Astrocyte (in vitro differentiated cells and primary cell): ENCODE results near the gene ZCWPW1. TPM values are rescaled to one million over a fixed set of nuclear protein-coding genes. Genes with fewer than 3 reads are reported as not detected.

Source experiments
- DNase-seq: peaks from one replicate; pipeline ENCODE4 v3.0.0-alpha.2; 2010; ENCODE audit warnings: low read depth
- FAIRE-seq: peaks from 2 replicates; lab custom pipeline; 2011; peaks lifted over from hg19 to GRCh38; lab: Jason Lieb, UNC
- H2AFZ ChIP-seq: 2 replicates; pipeline ENCODE4 v1.6.0; 2012; ENCODE audit warnings: low read depth, low read length, inconsistent platforms
- H3K27ac ChIP-seq: 2 replicates; pipeline ENCODE4 v1.5.1; 2011; ENCODE audit warnings: low read depth, low read length, inconsistent platforms
- H3K27me3 ChIP-seq: 2 replicates; pipeline ENCODE4 v1.6.0; 2011; ENCODE audit warnings: low read length, inconsistent platforms; ENCODE audit not compliant: insufficient read depth
- H3K36me3 ChIP-seq: 2 replicates; pipeline ENCODE4 v1.5.1; 2011; ENCODE audit warnings: low read length, inconsistent platforms; ENCODE audit not compliant: insufficient read depth
- H3K4me1 ChIP-seq: 2 replicates; pipeline ENCODE4 v1.5.1; 2011; ENCODE audit warnings: low read length, inconsistent platforms; ENCODE audit not compliant: insufficient read depth
- H3K4me2 ChIP-seq: 2 replicates; pipeline ENCODE4 v1.6.0; 2012; ENCODE audit warnings: low read length, inconsistent platforms
- H3K4me3 ChIP-seq: 2 replicates; pipeline ENCODE4 v1.5.1; 2011; ENCODE audit warnings: low read depth, mild to moderate bottlenecking, low read length, inconsistent platforms; ENCODE audit not compliant: insufficient read depth
- H3K79me2 ChIP-seq: 2 replicates; pipeline ENCODE4 v1.6.0; 2012; ENCODE audit warnings: mild to moderate bottlenecking, low read length, inconsistent platforms; ENCODE audit not compliant: insufficient read depth
- H3K9ac ChIP-seq: 2 replicates; pipeline ENCODE4 v1.6.0; 2012; ENCODE audit warnings: mild to moderate bottlenecking, low read length, inconsistent platforms
- H3K9me3 ChIP-seq: 2 replicates; pipeline ENCODE4 v1.5.1; 2012; ENCODE audit warnings: low read depth, mild to moderate bottlenecking, low read length, inconsistent platforms; ENCODE audit not compliant: insufficient read depth
- H4K20me1 ChIP-seq: 2 replicates; pipeline ENCODE4 v1.6.0; 2012; ENCODE audit warnings: low read length, inconsistent platforms; ENCODE audit not compliant: insufficient read depth
- H3K27ac Mint-ChIP-seq: one replicate; pipeline ENCODE4 v1.8.0; 2021; ENCODE audit warnings: mild to moderate bottlenecking, mixed read lengths; ENCODE audit not compliant: unreplicated experiment
- H3K27me3 Mint-ChIP-seq: one replicate; pipeline ENCODE4 v1.8.0; 2021; ENCODE audit warnings: low read depth, mixed read lengths; ENCODE audit not compliant: unreplicated experiment
- H3K36me3 Mint-ChIP-seq: one replicate; pipeline ENCODE4 v1.8.0; 2021; ENCODE audit warnings: low read depth, mixed read lengths; ENCODE audit not compliant: unreplicated experiment
- H3K4me1 Mint-ChIP-seq: one replicate; pipeline ENCODE4 v1.8.0; 2021; ENCODE audit warnings: low read depth, mixed read lengths; ENCODE audit not compliant: unreplicated experiment
- H3K4me3 Mint-ChIP-seq: one replicate; pipeline ENCODE4 v1.8.0; 2021; ENCODE audit warnings: mild to moderate bottlenecking, moderate library complexity, mixed read lengths; ENCODE audit not compliant: unreplicated experiment
- H3K9me3 Mint-ChIP-seq: one replicate; pipeline ENCODE4 v1.8.0; 2021; ENCODE audit warnings: mild to moderate bottlenecking, mixed read lengths; ENCODE audit not compliant: unreplicated experiment
- CTCF ChIP-seq: IDR thresholded peaks from 2 replicates; pipeline ENCODE4 v1.5.1; 2011; ENCODE audit warnings: low read depth, mild to moderate bottlenecking, inconsistent platforms, low read length, moderate library complexity; ENCODE audit not compliant: insufficient read depth
- EZH2 ChIP-seq: IDR thresholded peaks from 2 replicates; pipeline ENCODE4 v1.6.1; 2012; ENCODE audit warnings: mild to moderate bottlenecking, low read length, inconsistent platforms; ENCODE audit not compliant: insufficient read depth
- total RNA-seq: library from RNA; stranded (reverse); gene quantifications from 2 replicates; pipeline ENCODE4 v1.2.1, GENCODE V29; 2021

Gene ZCWPW1
- total RNA-seq, 1 donor from 2014 or later: 2.6 TPM

- Mint-ChIP-seq H3K9me3 (peaks cover 4% of the 10 kb centered on the region), H3K27ac (no peak overlapping the region), H3K27me3 (peaks cover 35% of the 10 kb centered on the region), H3K4me3 (no peak overlapping the region), H3K36me3 (no peaks in the 10 kb centered on the region), H3K4me1 (no peaks in the 10 kb centered on the region)
- Histone ChIP-seq H3K4me2 (no peak overlapping the region), H4K20me1 (no peaks in the 10 kb centered on the region), H3K9ac (no peak overlapping the region), H3K27ac (no peak overlapping the region), H3K79me2 (no peaks in the 10 kb centered on the region), H3K4me1 (no peaks in the 10 kb centered on the region), H2AFZ (no peak overlapping the region), H3K4me3 (no peak overlapping the region), H3K36me3 (no peaks in the 10 kb centered on the region), H3K27me3 (peaks cover 45% of the 10 kb centered on the region), H3K9me3 (no peaks in the 10 kb centered on the region)
- DNase-seq: no peak
- no peak for TF ChIP-seq EZH2
- TF ChIP-seq CTCF: no peak
- no peak for FAIRE-seq
These were observed 32.0 kb downstream of the ZCWPW1 start for GRCh38 chr7:100396421-100396982.

GRCh38 chr7:100394077-100394476, 34.4 kb downstream of the ZCWPW1 start:
- Histone ChIP-seq H3K4me2 (no peak overlapping the region), H4K20me1 (no peaks in the 10 kb centered on the region), H3K27me3 (peaks cover 46% of the 10 kb centered on the region), H3K4me3 (no peak overlapping the region), H2AFZ (no peak overlapping the region), H3K36me3 (no peaks in the 10 kb centered on the region), H3K9ac (no peak overlapping the region), H3K79me2 (no peaks in the 10 kb centered on the region), H3K27ac (no peak overlapping the region), H3K9me3 (no peaks in the 10 kb centered on the region), H3K4me1 (no peaks in the 10 kb centered on the region)
- FAIRE-seq: no peak
- H3K4me1 Mint-ChIP-seq: peaks cover 9% of the 10 kb centered on the region
- TF ChIP-seq CTCF (no peak), EZH2 (no peak)
- H3K27ac Mint-ChIP-seq: no peak overlapping the region
- H3K36me3 Mint-ChIP-seq: peaks cover 4% of the 10 kb centered on the region
- H3K4me3 Mint-ChIP-seq: no peak overlapping the region
- no peak for DNase-seq
- no peaks in the 10 kb centered on the region for H3K9me3 Mint-ChIP-seq
- H3K27me3 Mint-ChIP-seq: peaks cover 32% of the 10 kb centered on the region

GRCh38 chr7:100393233-100393905, 35.1 kb downstream of the ZCWPW1 start:
- Histone ChIP-seq H2AFZ (no peak overlapping the region), H3K36me3 (no peaks in the 10 kb centered on the region), H3K9ac (no peak overlapping the region), H3K27ac (no peak overlapping the region), H3K79me2 (no peaks in the 10 kb centered on the region), H4K20me1 (no peaks in the 10 kb centered on the region), H3K9me3 (no peaks in the 10 kb centered on the region), H3K27me3 (peaks cover 46% of the 10 kb centered on the region), H3K4me1 (no peaks in the 10 kb centered on the region), H3K4me2 (no peak overlapping the region), H3K4me3 (no peak overlapping the region)
- Mint-ChIP-seq H3K27ac (no peak overlapping the region), H3K4me3 (no peak overlapping the region), H3K36me3 (peaks cover 4% of the 10 kb centered on the region), H3K27me3 (peaks cover 28% of the 10 kb centered on the region), H3K4me1 (peaks cover 9% of the 10 kb centered on the region), H3K9me3 (no peaks in the 10 kb centered on the region)
- DNase-seq: no peak
- no peak for FAIRE-seq
- no peak for TF ChIP-seq EZH2
- TF ChIP-seq CTCF: no peak
